Fibroblast of the aortic adventitia (primary cell): Measurements from ENCODE around the gene LRRC71. TPM values are rescaled to one million over a fixed set of nuclear protein-coding genes. Genes with fewer than 3 reads are reported as not detected.

ENCODE experiments used
- DNase-seq: peaks from one replicate; pipeline ENCODE4 v3.0.0-alpha.2; 2010; ENCODE audit warnings: low read depth
- H3K4me3 ChIP-seq: 2 replicates; pipeline ENCODE4 v1.5.1; 2011; ENCODE audit warnings: low read depth, mild to moderate bottlenecking, control low read depth, low read length, moderate library complexity
- CTCF ChIP-seq: IDR thresholded peaks from 2 replicates; pipeline ENCODE4 v1.5.1; 2011; ENCODE audit warnings: mild to moderate bottlenecking, low read length, control low read depth, inconsistent platforms; ENCODE audit not compliant: insufficient read depth
- total RNA-seq: library from RNA; depleted of rRNA; stranded (reverse); fragments of >200 nt; gene quantifications from 2 replicates; pipeline ENCODE4 v1.2.3, GENCODE V29; 2012; ENCODE audit warnings: low replicate concordance

LRRC71 gene
- total RNA-seq, 1 donor, result 0.09 TPM

GRCh38 chr1:156884560-156885184 lies 35.8 kb upstream of the LRRC71 start:
- H3K4me3 ChIP-seq, result no peak overlapping the region

GRCh38 chr1:156885314-156885713 lies 35.1 kb upstream of the LRRC71 start:
- H3K4me3 ChIP-seq, result no peak overlapping the region
- DNase-seq, result peak; percentile 25
- TF ChIP-seq CTCF, result no peak

More at GRCh38 chr1:156884560-156885184, 35.8 kb upstream of the LRRC71 start:
- DNase-seq, result no peak
- no peak for TF ChIP-seq CTCF

GRCh38 chr1:156885880-156886355 lies 34.5 kb upstream of the LRRC71 start:
- DNase-seq, result no peak
- TF ChIP-seq CTCF, result no peak
- H3K4me3 ChIP-seq, result no peak overlapping the region

GRCh38 chr1:156886583-156887281 lies 33.7 kb upstream of the LRRC71 start:
- TF ChIP-seq CTCF, result no peak

GRCh38 chr1:156887317-156887716 lies 33.1 kb upstream of the LRRC71 start:
- H3K4me3 ChIP-seq, result no peak overlapping the region
- no peak for DNase-seq
- TF ChIP-seq CTCF, result no peak

More at GRCh38 chr1:156886583-156887281, 33.7 kb upstream of the LRRC71 start:
- H3K4me3 ChIP-seq, result no peak overlapping the region
- no peak for DNase-seq

- no peak for TF ChIP-seq CTCF
- DNase-seq, result no peak
- H3K4me3 ChIP-seq, result no peak overlapping the region
Observed at GRCh38 chr1:156887734-156888133, 32.7 kb upstream of the LRRC71 start.
